Measurements from ENCODE around the gene CNOT8. TPM values are rescaled to one million over a fixed set of nuclear protein-coding genes. Genes with fewer than 3 reads are reported as not detected.

Gene CNOT8
- total RNA-seq, 1 experiment from 2014 or later = 45.6 TPM

- Histone ChIP-seq H3K79me1 (ENCODE audit: insufficient read depth, low read depth, low read length, poor library complexity, severe bottlenecking) (no peaks in the 10 kb centered on the region), H2AK5ac (ENCODE audit: insufficient read length, low read length) (no peak overlapping the region), H3K23ac (ENCODE audit: insufficient read length, low read depth, low read length) (no peak overlapping the region), H3K14ac (ENCODE audit: insufficient read depth, low read length) (no peak overlapping the region), H3K4me2 (ENCODE audit: insufficient read depth, insufficient read length, low read length) (no peak overlapping the region), H4K8ac (replicated peaks; ENCODE audit: insufficient read length, low read depth, low read length) (no peak overlapping the region), H3K27me3 (ENCODE audit: insufficient read depth, low read length) (no peaks in the 10 kb centered on the region), H2BK12ac (ENCODE audit: insufficient read length, low read depth, low read length) (no peak overlapping the region), H2AFZ (ENCODE audit: low read length) (no peak overlapping the region), H2BK5ac (ENCODE audit: insufficient read length, low read length) (no peak overlapping the region), H3K79me2 (ENCODE audit: insufficient read depth, low read length) (no peaks in the 10 kb centered on the region), H3K56ac (ENCODE audit: insufficient read length, low read depth, low read length) (no peak overlapping the region), H4K20me1 (ENCODE audit: control insufficient read depth, insufficient read depth, insufficient read length) (no peaks in the 10 kb centered on the region), H4K5ac (ENCODE audit: insufficient read length, low read depth, low read length) (no peak overlapping the region), H3K27ac (ENCODE audit: insufficient read length, low read depth, low read length) (no peak overlapping the region), H3K4me1 (ENCODE audit: insufficient read depth, low read length) (no peaks in the 10 kb centered on the region), H4K91ac (ENCODE audit: insufficient read length, low read depth, low read length) (no peak overlapping the region), H3T11ph (ENCODE audit: low read length) (no peak overlapping the region), H3K18ac (ENCODE audit: insufficient read length, low read depth, low read length) (no peak overlapping the region), H3K4ac (ENCODE audit: low read depth, low read length) (no peak overlapping the region), H3K9ac (ENCODE audit: extremely low read depth, insufficient read length, low read length) (no peak overlapping the region), H3K23me2 (ENCODE audit: insufficient read length, low read depth, low read length, poor library complexity, severe bottlenecking) (no peaks in the 10 kb centered on the region), H2BK20ac (ENCODE audit: low read depth, low read length, poor library complexity, severe bottlenecking) (no peak overlapping the region), H2BK15ac (ENCODE audit: low read depth, low read length) (no peak overlapping the region), H3K9me3 (ENCODE audit: control insufficient read depth, low read depth, low read length) (no peaks in the 10 kb centered on the region), H2BK120ac (ENCODE audit: low read depth, low read length, poor library complexity, severe bottlenecking) (no peak overlapping the region)
- WGBS (ENCODE audit: extremely low coverage, insufficient read length, low lambda C conversion rate) = no CpG with 5 or more reads among the region's 2 CpGs
- DNase-seq = no peak
- Mint-ChIP-seq H3K4me1 (peaks cover 6 to 28% of the 10 kb centered on the region in 2 experiments), H3K27me3 (ENCODE audit: low read depth) (peaks cover 2% of the 10 kb centered on the region; the same call in 1 of the 2 replicates), H3K9me3 (no peaks in the 10 kb centered on the region; a peak in 1 of 5 replicates), H3K36me3 (ENCODE audit: insufficient read depth in 1 of 3, low read depth in 3 of 3) (peaks cover 41 to 82% (median 76%) of the 10 kb centered on the region in 3 experiments), H3K4me3 (no peak overlapping the region), H3K27ac (peak overlapping the region in 1 of 3 experiments; percentile 90; a peak in 2 of 7 replicates)
- no peak for TF ChIP-seq CTCF (conservative IDR thresholded peaks at IDR 0.05)
Observed at GRCh38 chr5:154818471-154819116, 39.8 kb upstream of the CNOT8 start.
